Stimulated activated CD8-positive, alpha-beta memory T cell treated with anti-CD3 and anti-CD28 coated beads, Interleukin-12 subunit alpha, Interleukin-12 subunit beta, amount 100 ng/mL, for 24 hours (primary cell): ENCODE measurements around the gene PDGFA.

ENCODE experiments used
- DNase-seq: peaks from one replicate; pipeline ENCODE4 v3.0.0-alpha.2; 2020; ENCODE audit errors: extremely low read depth

PDGFA gene

GRCh38 chr7:491292-491957 lies 28.2 kb downstream of the PDGFA start:
- no peak for DNase-seq

GRCh38 chr7:490461-491291 lies 29.0 kb downstream of the PDGFA start:
- DNase-seq = no peak

- no peak for DNase-seq
Measured at GRCh38 chr7:489876-490275, 29.8 kb downstream of the PDGFA start.

- no peak for DNase-seq
Measured at GRCh38 chr7:486216-486743, 33.4 kb downstream of the PDGFA start.

- no peak for DNase-seq
Measured at GRCh38 chr7:485188-486081, 34.2 kb downstream of the PDGFA start.

GRCh38 chr7:484356-485101 lies 35.1 kb downstream of the PDGFA start:
- DNase-seq = no peak

- DNase-seq = no peak
Measured at GRCh38 chr7:483656-484355, 35.8 kb downstream of the PDGFA start.

GRCh38 chr7:482521-483083 lies 37.0 kb downstream of the PDGFA start:
- DNase-seq = no peak

GRCh38 chr7:481219-481930 lies 38.3 kb downstream of the PDGFA start:
- no peak for DNase-seq

GRCh38 chr7:480531-481218 lies 39.0 kb downstream of the PDGFA start:
- no peak for DNase-seq

GRCh38 chr7:479948-480499 lies 39.6 kb downstream of the PDGFA start:
- DNase-seq = no peak

GRCh38 chr7:479115-479947 lies 40.3 kb downstream of the PDGFA start:
- DNase-seq = no peak

- DNase-seq = no peak
Measured at GRCh38 chr7:477626-478220, 41.9 kb downstream of the PDGFA start.

- DNase-seq = no peak
Measured at GRCh38 chr7:476736-477360, 42.8 kb downstream of the PDGFA start.

- DNase-seq = no peak
Measured at GRCh38 chr7:475951-476441, 43.6 kb downstream of the PDGFA start.

- no peak for DNase-seq
Measured at GRCh38 chr7:475425-475728, 44.3 kb downstream of the PDGFA start.
